Brain microvascular endothelial cell (primary cell): ENCODE data around the gene NOTUM.

Experiments used
- DNase-seq: peaks from one replicate; pipeline ENCODE4 v3.0.0-alpha.2; 2020
- H3K27ac ChIP-seq: fragments of 250-450 bp; sonication (Bioruptor Pico); 2 replicates; pipeline ENCODE4 v1.5.1; 2020; ENCODE audit warnings: mild to moderate bottlenecking, moderate library complexity
- H3K27me3 ChIP-seq: fragments of 250-450 bp; sonication (Bioruptor Pico); replicated peaks from 2 replicates; pipeline ENCODE4 v1.5.1; 2020; ENCODE audit warnings: mild to moderate bottlenecking
- H3K36me3 ChIP-seq: fragments of 250-450 bp; sonication (Bioruptor Pico); replicated peaks from 2 replicates; pipeline ENCODE4 v1.5.1; 2020; ENCODE audit warnings: mild to moderate bottlenecking
- H3K4me3 ChIP-seq: 2 replicates; pipeline ENCODE4 v1.5.1; 2011; ENCODE audit warnings: low read depth, mild to moderate bottlenecking, control low read depth, low read length, moderate library complexity
- in situ Hi-C: cut with HindIII; loops from 2 replicates; pipeline ENCODE4 v1.10.0; 2017; ENCODE audit warnings: low sequenced_read_pairs, low pct_ligation_motif_present
- TF ChIP-seq, protein P1 (sequence below): IDR thresholded peaks from 2 replicates; pipeline ENCODE4 v1.5.1; 2011; ENCODE audit warnings: low read depth, mild to moderate bottlenecking, moderate library complexity, low read length, control low read depth, inconsistent platforms; ENCODE audit errors: missing control alignments

NOTUM gene

DNA sequence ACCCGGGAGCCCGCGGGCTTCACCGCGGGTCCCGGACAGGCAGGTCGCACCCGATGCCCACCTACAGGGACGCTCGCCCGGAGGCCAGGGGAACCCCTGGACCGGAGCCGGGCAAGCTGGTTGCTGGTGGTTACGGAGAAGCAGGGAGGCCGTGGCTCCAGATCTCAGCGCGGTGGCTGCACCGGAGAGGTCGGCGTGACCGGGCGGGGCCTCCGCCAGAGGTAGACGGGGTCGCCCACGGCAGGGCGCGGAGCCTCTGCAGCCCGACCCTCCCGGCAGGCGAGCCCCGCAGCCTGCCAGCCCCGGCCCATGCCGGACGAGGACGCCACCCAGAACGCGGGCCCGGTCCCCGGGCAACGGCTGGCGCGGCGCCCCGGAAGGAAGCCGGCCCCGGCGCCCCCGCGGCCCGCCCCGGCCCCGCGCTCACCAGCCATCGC, 50.1 kb downstream of the NOTUM start:
- H3K4me3 ChIP-seq: peak overlapping the region; percentile 74
- H3K27ac ChIP-seq: no peak overlapping the region
- no peak for DNase-seq
- peaks cover 36% of the 10 kb centered on the region for H3K36me3 ChIP-seq
- in situ Hi-C loops: no loop called here
- no peaks in the 10 kb centered on the region for H3K27me3 ChIP-seq
- TF ChIP-seq, protein P1, sequence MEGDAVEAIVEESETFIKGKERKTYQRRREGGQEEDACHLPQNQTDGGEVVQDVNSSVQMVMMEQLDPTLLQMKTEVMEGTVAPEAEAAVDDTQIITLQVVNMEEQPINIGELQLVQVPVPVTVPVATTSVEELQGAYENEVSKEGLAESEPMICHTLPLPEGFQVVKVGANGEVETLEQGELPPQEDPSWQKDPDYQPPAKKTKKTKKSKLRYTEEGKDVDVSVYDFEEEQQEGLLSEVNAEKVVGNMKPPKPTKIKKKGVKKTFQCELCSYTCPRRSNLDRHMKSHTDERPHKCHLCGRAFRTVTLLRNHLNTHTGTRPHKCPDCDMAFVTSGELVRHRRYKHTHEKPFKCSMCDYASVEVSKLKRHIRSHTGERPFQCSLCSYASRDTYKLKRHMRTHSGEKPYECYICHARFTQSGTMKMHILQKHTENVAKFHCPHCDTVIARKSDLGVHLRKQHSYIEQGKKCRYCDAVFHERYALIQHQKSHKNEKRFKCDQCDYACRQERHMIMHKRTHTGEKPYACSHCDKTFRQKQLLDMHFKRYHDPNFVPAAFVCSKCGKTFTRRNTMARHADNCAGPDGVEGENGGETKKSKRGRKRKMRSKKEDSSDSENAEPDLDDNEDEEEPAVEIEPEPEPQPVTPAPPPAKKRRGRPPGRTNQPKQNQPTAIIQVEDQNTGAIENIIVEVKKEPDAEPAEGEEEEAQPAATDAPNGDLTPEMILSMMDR: no peak

DNA sequence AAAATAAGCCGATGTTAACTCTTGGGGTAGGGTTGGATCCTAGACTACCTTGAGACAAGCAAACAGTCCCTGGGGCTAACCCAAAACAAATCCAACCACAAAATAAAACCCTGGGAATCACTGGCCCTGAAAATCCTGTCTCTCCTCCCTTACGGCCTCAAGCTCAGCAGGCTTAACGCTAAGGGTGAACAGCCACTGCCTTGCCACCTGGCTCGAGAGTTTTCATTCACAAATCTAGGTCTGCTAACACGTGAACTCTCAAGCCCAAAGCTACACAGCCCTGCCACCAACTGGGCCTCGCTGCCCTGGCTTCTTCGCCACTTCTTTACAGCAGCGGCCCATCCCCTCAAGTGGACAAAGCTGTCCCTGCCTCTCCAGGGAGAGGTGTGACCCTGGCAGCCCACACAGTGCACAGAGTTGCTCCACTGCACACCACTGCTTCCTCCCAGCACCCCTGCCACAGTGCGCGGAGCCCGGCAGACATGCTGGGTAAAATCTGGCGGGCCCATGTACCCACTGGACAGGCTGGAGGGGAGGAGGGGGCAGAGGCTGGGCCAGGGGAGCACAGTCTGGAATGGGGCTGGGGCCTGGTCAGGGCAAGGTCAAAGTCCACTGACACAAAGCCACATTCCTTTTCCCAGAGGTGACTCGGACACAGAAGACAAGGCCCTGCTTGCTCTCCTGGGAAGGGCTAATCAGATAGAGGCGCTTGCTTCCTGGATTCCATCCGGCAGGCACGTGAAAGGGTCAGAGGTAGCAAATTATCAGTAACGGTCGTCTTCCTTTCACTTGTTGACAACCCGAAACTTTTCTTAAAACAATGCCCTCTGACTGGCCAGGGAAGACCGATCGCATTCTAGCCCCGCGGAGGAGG, 50.8 kb downstream of the NOTUM start:
- no peak for DNase-seq
- in situ Hi-C loops: no loop called here
- Histone ChIP-seq H3K36me3 (peaks cover 30% of the 10 kb centered on the region), H3K27me3 (no peaks in the 10 kb centered on the region), H3K4me3 (peak overlapping the region; percentile 74), H3K27ac (no peak overlapping the region)
- TF ChIP-seq, protein P1: no peak

DNA sequence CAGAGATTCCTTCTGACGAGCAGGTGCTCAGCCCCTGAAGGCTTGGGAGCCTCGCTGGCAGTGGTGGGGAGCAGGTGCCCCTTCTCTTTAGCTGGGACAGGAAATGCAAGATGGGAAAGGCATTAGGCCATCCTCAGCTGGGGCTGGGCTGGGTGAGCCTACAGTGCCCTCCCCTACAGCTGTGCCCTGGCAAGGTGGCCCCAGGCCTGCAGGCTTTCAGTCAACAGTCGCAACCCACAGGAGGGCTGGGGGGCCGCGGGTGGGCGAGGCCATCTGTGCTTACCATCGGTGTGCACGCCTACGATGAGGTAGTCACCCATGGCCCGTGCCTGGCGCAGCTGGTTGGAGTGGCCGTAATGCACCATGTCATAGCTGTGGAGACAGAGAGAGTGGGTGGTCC, 51.8 kb downstream of the NOTUM start:
- in situ Hi-C loops: no loop called here
- TF ChIP-seq, protein P1: no peak
- no peaks in the 10 kb centered on the region for H3K27me3 ChIP-seq
- H3K36me3 ChIP-seq: peaks cover 25% of the 10 kb centered on the region
- no peak overlapping the region for H3K4me3 ChIP-seq
- no peak for DNase-seq
- H3K27ac ChIP-seq: no peak overlapping the region

DNA sequence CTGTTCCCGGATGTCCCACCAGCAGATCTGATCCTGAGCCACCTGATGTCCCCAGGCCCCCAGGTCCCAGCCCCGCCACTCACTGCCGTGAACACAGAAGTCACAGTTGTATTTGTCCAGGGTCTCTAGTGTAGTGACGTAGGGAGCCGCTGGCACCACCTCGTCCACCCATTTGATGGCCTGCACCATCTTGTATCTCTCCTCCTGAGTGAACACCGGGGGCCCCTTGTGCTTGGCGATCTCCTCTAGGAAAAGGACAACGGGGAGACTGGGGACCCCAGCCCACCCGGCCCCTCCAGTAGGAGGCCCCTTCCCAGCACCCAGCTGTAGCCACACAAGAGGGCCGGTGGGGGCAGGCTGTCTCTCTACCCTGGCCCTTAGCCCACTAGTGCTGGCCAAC, 52.2 kb downstream of the NOTUM start:
- Histone ChIP-seq H3K4me3 (no peak overlapping the region), H3K27ac (no peak overlapping the region), H3K36me3 (peaks cover 21% of the 10 kb centered on the region), H3K27me3 (no peaks in the 10 kb centered on the region)
- in situ Hi-C loops: no loop called here
- TF ChIP-seq, protein P1: no peak
- DNase-seq: no peak

DNA sequence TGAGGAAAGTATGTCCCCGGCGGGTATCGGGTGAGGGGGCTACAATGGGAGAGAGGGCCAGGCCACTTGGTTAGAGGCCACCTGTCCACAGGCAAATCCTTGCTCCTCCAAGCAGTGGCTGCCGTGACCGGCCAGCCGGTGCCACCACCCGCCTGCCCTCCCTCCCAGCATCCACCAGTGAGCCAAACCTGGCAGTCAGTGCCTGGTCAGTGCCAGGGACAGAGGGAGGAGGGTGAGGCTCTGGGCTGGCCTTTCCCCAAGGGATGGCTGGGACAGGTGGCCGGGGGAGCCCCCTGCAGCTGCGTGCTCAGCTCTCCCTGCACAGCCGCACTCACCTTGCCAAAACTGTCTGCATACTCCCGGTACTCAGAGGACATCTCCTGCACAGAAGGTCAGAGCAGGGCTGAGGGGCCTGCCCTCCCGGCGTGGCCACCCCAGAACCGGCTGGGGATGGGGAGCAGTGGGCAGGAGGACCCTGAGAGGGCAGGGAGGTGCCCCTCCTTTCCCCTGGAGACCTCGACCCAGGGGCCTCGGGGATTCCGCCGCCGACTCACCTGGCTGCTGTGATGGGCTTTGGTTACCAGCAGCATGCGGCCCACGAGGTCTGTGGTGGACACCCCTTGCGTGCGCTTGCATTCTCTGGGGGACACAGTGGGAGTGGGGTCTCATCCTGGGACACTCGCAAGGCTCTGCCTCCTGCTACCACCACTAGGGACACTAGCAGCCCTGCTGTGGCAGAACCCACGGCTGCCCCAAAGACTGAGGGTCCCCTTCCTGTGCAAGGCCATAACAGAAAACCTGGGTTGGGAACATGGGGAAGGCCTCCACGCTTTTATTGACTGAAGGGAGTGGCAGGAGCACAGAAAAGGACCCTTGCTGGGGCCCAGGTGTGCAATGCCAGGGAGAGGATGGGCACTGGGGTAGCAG, 53.5 kb downstream of the NOTUM start:
- H3K27me3 ChIP-seq: no peaks in the 10 kb centered on the region
- in situ Hi-C loops: no loop called here
- no peak overlapping the region for H3K4me3 ChIP-seq
- H3K36me3 ChIP-seq: peaks cover 7% of the 10 kb centered on the region
- DNase-seq: no peak
- no peak overlapping the region for H3K27ac ChIP-seq
- TF ChIP-seq, protein P1: no peak
